ENCODE data around the gene UTP20.

Gene UTP20

DNA sequence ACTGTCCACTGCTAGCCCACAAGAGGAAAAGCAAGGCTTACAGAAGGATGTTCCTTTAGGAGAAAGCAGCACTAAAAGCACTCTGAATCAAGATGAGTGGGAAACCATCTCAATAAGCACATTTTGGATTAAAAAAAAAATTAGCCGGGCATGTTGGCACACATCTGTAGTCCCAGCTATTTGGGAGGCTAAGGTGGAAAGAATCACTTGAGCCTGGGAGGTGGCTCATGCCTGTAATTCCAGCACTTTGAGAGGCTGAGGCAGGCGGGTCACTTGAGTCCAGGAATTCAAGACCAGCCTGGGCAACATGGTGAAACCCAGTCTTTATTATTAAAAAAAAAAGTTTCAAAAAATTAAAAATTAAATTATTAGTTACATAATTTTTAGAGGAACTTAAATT, 144.7 kb downstream of the UTP20 start:
- H3K9me2 ChIP-seq (replicated peaks; ENCODE audit: control insufficient read depth, low read length), result no peaks in the 10 kb centered on the region
- no peak overlapping the region for H3K4me2 ChIP-seq (ENCODE audit: low read length)
- no peaks in the 10 kb centered on the region for H3F3A ChIP-seq (ENCODE audit: control insufficient read depth, insufficient read depth)
- H3K4me3 ChIP-seq (ENCODE audit: low read length), result no peak overlapping the region
- H4K20me1 ChIP-seq (ENCODE audit: control insufficient read depth, insufficient read depth, low read depth, low read length), result no peaks in the 10 kb centered on the region
- no peaks in the 10 kb centered on the region for H3K36me3 ChIP-seq (ENCODE audit: control insufficient read depth, low read length)
- TF ChIP-seq EZH2phosphoT487 (IDR thresholded peaks at IDR 0.05; ENCODE audit: borderline replicate concordance, low read length), result no peak
- TF ChIP-seq, protein P1, sequence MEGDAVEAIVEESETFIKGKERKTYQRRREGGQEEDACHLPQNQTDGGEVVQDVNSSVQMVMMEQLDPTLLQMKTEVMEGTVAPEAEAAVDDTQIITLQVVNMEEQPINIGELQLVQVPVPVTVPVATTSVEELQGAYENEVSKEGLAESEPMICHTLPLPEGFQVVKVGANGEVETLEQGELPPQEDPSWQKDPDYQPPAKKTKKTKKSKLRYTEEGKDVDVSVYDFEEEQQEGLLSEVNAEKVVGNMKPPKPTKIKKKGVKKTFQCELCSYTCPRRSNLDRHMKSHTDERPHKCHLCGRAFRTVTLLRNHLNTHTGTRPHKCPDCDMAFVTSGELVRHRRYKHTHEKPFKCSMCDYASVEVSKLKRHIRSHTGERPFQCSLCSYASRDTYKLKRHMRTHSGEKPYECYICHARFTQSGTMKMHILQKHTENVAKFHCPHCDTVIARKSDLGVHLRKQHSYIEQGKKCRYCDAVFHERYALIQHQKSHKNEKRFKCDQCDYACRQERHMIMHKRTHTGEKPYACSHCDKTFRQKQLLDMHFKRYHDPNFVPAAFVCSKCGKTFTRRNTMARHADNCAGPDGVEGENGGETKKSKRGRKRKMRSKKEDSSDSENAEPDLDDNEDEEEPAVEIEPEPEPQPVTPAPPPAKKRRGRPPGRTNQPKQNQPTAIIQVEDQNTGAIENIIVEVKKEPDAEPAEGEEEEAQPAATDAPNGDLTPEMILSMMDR (IDR thresholded peaks at IDR 0.05; ENCODE audit: low read depth, low read length, poor library complexity, severe bottlenecking), result no peak
- H3K9me3 ChIP-seq (ENCODE audit: control insufficient read depth, insufficient read depth, low read length), result no peaks in the 10 kb centered on the region
- no peaks in the 10 kb centered on the region for H3K4me1 ChIP-seq (ENCODE audit: control insufficient read depth, low read length)
- no peak overlapping the region for H3K27ac ChIP-seq (ENCODE audit: low read depth, low read length)
- H3K27me3 ChIP-seq (ENCODE audit: control insufficient read depth, low read length), result no peaks in the 10 kb centered on the region
- no peaks in the 10 kb centered on the region for H3K79me2 ChIP-seq (ENCODE audit: control insufficient read depth, low read length)

DNA sequence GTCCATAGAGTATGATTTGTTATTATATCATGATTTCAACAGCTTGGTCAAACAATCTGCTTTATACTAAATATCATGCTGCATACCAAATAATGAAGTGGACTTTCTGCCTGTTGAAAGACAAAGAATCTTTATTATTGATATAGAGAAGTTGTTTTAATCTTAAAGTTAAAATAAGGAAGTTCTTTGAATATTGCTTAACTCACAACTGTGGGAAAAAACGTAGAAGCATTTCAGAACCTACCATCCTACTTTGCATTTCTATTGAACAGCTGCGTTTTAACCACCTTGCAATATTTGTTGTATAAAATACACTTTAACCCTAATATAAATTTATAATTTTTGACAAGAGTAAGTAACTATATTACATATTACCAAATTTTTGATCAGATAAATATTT, 150.6 kb downstream of the UTP20 start:
- Histone ChIP-seq H3K79me2 (ENCODE audit: control insufficient read depth, low read length) (no peaks in the 10 kb centered on the region), H3K36me3 (ENCODE audit: control insufficient read depth, low read length) (no peaks in the 10 kb centered on the region), H3K4me3 (ENCODE audit: low read length) (no peak overlapping the region), H3K4me2 (ENCODE audit: low read length) (no peak overlapping the region), H3K9me2 (replicated peaks; ENCODE audit: control insufficient read depth, low read length) (no peaks in the 10 kb centered on the region), H3F3A (ENCODE audit: control insufficient read depth, insufficient read depth) (no peaks in the 10 kb centered on the region), H3K9me3 (ENCODE audit: control insufficient read depth, insufficient read depth, low read length) (no peaks in the 10 kb centered on the region), H4K20me1 (ENCODE audit: control insufficient read depth, insufficient read depth, low read depth, low read length) (no peaks in the 10 kb centered on the region), H3K27ac (ENCODE audit: low read depth, low read length) (no peak overlapping the region), H3K4me1 (ENCODE audit: control insufficient read depth, low read length) (no peaks in the 10 kb centered on the region), H3K27me3 (ENCODE audit: control insufficient read depth, low read length) (no peaks in the 10 kb centered on the region)
- no peak for TF ChIP-seq EZH2phosphoT487 (IDR thresholded peaks at IDR 0.05; ENCODE audit: borderline replicate concordance, low read length)
- TF ChIP-seq, protein P1 (IDR thresholded peaks at IDR 0.05; ENCODE audit: low read depth, low read length, poor library complexity, severe bottlenecking), result no peak

DNA sequence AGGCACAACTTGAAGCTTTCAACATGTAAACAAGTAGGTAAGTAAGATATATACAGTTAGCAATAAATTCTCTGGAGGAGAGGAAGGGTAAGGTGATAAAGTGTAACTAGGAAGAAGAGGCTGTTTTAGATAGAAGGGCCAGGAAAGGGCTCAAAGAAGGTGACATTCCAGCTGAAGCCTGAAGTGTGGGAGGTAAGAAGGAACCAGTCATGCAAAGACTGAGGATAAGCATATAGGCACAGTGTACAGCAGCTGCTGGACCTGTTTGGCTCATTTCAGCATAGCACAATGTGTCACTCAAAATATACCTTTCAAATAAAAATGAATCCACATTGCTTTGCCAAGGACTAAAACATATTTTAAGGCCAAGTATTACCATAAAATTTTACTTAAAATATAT, 156.2 kb downstream of the UTP20 start:
- Histone ChIP-seq H3K9me3 (ENCODE audit: control insufficient read depth, insufficient read depth, low read length) (no peaks in the 10 kb centered on the region), H3K27me3 (ENCODE audit: control insufficient read depth, low read length) (0 out of 2 replicates have a peak, but pooled peaks cover 3% of the 10 kb centered on the region), H3K4me3 (ENCODE audit: low read length) (no peak overlapping the region), H3K36me3 (ENCODE audit: control insufficient read depth, low read length) (no peaks in the 10 kb centered on the region), H3K27ac (ENCODE audit: low read depth, low read length) (no peak overlapping the region), H3K9me2 (replicated peaks; ENCODE audit: control insufficient read depth, low read length) (no peaks in the 10 kb centered on the region), H3F3A (ENCODE audit: control insufficient read depth, insufficient read depth) (no peaks in the 10 kb centered on the region), H3K79me2 (ENCODE audit: control insufficient read depth, low read length) (no peaks in the 10 kb centered on the region), H4K20me1 (ENCODE audit: control insufficient read depth, insufficient read depth, low read depth, low read length) (no peaks in the 10 kb centered on the region), H3K4me1 (ENCODE audit: control insufficient read depth, low read length) (no peaks in the 10 kb centered on the region), H3K4me2 (ENCODE audit: low read length) (no peak overlapping the region)
- TF ChIP-seq, protein P1 (IDR thresholded peaks at IDR 0.05; ENCODE audit: low read depth, low read length, poor library complexity, severe bottlenecking), result no peak
- TF ChIP-seq EZH2phosphoT487 (IDR thresholded peaks at IDR 0.05; ENCODE audit: borderline replicate concordance, low read length), result no peak

Measured in DOHH2 (cell line).